HG03342 (cell line): ENCODE results near the gene GJD2.

ENCODE experiments used
- ATAC-seq: cut with Tn5 transposase; IDR thresholded peaks from one replicate; pipeline ENCODE4 v1.9.1; 2021; ENCODE audit warnings: mild to moderate bottlenecking, moderate library complexity; ENCODE audit not compliant: unreplicated experiment

GJD2 gene

DNA sequence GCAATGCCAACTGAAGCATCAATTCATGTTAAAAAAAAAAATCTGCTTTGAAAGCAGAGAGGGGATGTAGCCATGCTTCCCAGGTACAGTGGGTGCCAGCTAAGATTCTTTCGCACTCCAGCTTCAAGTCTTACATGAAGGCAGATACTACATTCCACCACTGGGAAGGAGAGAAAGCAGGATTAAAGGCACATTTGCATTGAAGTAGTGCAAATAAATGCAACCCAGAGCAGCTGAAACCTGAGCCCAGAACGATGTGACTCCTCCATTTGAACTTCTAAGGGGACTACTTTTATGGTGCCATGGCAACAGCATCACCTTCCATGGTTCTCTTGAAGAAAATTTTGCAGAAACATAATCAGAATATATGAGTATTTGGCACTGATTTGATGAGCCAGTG lies 19.1 kb upstream of the GJD2 start:
- ATAC-seq, result no peak

GRCh38 chr15:34773013-34773412 lies 18.2 kb upstream of the GJD2 start:
- ATAC-seq, result no peak

DNA sequence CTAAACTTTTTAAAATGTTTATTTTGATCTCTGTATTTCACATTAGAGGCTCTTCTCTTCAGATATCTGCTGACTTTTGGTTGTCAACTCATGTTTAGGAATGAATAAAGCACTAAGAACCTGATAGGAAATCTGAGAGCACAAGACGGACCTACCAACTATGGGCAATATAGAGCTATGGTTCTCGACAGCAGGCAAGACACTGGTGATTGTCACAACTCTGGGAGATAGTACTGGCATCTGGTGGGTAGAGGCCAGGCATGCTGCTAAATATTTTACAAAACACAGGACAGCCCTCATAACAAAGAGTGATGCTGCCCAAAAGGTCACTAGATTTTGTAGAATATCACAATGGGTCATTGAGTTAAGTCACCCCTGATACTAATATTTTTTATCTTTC lies 17.5 kb upstream of the GJD2 start:
- ATAC-seq, result no peak

DNA sequence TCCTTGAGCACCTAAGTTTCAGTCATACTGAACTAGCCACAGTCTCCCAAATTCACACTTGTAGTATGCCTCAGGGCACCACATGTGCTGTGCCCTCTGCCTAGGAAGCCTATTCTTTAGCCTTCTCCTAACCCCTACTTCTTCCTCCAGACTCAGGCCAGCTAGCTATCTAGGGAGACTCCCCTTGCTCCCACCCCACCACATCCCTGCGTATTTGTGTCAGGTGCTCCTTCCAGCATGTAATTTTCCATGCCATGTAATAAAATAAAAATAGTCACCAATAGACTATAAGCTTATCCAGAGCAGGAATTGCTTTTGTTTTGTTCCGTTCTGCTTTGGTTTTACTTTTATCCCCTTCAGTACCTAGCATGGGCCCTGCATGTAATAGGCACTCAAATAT lies 14.9 kb upstream of the GJD2 start:
- no peak for ATAC-seq

DNA sequence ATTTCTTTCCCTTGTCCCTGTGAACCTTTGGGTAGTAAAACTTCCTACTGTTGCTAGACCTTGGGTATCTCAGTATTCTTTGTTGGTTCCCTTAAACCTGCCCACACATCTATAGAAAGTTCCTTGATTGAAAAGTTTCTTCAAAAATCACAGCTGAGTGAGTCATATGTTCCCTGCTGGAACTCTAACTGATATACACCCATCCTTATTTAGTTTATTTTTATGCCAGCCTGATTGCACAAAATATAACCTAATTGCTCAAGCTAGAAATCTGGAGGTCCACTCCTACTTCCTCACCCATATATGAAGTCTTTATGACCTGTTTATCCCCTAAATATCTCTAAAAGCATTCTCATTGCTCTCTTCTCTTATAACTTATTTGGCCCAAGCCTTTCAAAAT lies 13.7 kb upstream of the GJD2 start:
- ATAC-seq, result no peak

- no peak for ATAC-seq
Measured at GRCh38 chr15:34765741-34766140, 10.9 kb upstream of the GJD2 start.

DNA sequence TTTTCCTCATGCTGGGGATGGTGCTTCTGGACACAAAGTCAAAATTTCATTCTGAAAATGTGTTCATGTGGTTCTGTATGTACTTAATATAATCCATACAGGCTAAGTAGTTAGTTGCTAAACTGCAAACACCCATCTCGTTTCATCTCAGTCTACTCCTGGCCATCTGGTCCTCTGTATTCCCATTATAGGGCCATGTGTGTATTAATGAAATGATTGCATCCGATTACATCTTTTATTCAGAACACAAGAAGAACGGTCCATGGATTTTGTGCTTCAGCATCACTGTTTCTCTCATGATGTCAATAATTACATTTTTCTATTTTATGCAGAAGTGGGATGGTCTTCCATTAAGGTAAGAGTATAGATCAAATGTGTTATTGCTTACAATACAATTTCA lies 6.1 kb upstream of the GJD2 start:
- ATAC-seq, result no peak

- ATAC-seq, result no peak
Measured at GRCh38 chr15:34759992-34760391, 5.2 kb upstream of the GJD2 start.

- ATAC-seq, result no peak
Measured at GRCh38 chr15:34759347-34759746, 4.5 kb upstream of the GJD2 start.

DNA sequence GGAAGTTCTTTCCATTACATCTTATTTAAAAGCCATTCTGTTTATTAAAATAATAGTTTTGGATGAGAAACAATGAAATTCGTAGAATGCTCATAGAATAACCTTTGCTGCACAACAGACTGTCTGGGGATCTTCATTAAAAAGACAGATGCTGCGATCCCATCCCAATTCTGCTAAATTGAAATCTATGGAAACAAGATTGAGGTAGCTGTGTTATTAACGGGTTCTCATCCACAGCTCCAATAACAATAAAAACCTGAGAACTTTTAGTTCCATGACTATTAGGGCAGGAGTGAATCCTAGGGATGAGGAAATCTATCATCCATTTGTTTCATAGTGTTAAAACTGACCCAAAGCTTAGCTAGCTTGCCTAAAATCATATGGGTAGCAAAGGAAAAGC lies 2.5 kb upstream of the GJD2 start:
- no peak for ATAC-seq

GRCh38 chr15:34755419-34755773 lies 598 bp upstream of the GJD2 start:
- no peak for ATAC-seq

DNA sequence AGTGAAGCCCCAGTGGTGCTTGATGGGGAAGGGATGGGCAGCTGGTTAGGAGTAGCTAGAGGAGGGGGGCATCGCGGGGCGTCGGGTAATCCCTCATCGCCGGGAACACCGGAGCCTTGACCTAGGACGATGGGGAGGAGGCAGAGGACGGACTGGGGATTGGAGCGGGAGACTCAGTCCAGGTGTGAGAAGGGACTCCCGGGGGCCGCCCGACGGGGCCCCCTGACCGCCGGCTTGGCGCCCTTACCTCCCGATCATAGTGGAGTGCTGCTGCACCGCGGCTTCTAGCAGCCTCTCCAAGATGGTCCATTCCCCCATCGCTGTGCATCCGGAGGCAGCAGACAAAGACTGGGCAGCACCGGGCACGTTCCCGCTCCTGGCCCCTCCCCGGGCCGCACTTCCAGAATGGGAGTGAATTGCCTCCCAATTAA lies 612 bp downstream of the GJD2 start:
- no peak for ATAC-seq

DNA sequence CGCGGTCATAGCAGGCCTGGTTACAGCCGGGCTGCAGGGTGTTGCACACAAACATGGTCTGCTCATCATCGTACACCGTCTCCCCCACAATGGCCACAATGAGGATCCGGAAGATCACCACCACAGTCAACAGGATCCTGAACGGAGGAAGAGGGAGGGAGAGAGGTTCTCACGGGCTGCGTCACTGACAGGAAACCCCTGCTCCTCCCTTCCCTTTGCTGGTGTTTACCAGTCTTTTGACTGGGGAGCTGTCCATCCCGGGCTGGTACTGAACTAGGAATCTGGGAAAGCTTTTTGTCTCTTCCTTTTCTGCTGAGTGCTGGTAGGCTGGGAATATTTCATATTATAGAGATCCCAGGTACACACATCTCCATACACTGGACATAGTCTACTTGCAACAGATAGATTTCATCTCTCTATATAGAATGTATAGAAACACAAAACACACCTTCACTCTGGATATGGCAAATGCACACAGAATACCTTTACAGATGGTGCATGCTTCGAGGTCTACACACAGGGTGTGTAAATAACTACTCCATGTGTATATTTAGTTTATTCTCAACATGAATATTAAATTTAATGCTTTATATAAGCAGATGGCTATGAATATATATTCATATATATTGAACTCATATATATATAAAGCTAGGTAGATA lies 1.4 kb downstream of the GJD2 start:
- ATAC-seq, result no peak

DNA sequence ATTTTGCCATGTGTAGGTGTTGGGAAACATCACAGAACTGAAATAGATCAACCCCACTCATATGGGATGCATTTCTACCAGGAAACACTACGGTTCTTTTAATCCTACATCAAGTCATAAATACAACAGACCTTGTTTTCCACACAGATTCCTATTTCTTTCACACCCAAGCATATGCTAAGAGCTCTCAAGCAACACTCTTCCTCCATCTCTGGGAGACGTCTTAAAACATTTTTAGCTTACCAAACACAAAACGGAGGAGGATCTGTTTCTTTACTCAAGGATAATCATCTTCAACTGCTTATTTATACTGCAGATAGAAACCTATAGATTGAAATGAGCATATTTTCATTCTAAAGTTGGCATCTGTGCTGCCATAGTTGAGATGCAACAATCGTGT lies 5.1 kb downstream of the GJD2 start:
- no peak for ATAC-seq

GRCh38 chr15:34739346-34739745 lies 15.5 kb downstream of the GJD2 start:
- ATAC-seq, result no peak

DNA sequence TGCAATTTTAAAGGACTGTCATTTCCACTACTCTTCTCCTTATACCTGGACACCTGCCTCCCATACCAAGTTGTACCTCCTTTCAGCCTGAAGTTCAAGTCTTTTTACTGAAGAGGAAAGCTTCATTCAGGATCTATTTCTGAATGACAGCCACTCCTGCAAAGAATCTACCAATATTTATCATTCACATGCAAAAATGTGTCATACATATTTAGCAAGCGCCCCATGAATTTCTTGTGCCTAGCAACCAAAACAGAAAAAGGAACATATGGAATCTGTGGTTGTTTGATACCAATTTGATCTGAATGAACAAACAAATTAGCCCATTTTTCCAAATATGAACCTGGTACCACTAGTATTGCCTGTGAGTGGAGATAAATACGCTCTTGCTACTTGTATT lies 16.8 kb downstream of the GJD2 start:
- no peak for ATAC-seq

- ATAC-seq, result no peak
Measured at GRCh38 chr15:34737477-34737876, 17.3 kb downstream of the GJD2 start.

DNA sequence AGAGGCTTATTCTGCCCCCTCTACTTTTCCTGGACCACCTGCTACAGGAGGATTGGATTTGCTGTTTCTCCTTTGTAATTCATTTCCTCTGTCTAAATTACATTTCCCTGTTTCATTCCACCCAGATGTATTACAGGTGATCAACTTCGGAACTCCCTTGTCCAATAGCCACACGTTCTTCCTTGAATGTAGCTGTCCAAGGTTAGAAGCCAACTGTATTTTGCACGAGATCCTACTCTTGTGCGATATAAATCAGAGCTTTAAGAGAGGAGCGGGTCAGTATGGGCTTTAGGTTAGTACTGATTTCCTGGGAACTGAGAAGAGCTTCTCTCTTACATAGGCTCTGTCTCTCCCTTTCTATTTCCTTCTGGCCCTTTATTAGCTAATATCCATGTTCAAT lies 20.5 kb downstream of the GJD2 start:
- no peak for ATAC-seq

DNA sequence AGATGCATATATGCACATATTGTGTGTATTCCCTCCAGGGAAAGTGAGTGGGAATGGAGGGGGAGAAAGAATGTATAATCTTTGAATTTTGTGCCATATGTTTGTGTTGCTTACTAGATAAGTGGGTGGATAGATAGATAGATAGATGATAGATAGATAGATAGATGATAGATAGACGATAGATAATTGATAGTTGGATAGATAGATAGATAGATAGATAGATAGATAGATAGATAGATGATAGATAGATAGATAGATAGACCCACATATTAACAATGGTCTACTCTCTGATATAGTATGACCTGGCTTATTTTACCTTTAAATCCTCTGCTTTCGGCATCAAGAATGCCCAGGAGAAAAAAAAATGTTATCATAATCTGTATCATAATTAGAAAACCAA lies 21.2 kb downstream of the GJD2 start:
- no peak for ATAC-seq

DNA sequence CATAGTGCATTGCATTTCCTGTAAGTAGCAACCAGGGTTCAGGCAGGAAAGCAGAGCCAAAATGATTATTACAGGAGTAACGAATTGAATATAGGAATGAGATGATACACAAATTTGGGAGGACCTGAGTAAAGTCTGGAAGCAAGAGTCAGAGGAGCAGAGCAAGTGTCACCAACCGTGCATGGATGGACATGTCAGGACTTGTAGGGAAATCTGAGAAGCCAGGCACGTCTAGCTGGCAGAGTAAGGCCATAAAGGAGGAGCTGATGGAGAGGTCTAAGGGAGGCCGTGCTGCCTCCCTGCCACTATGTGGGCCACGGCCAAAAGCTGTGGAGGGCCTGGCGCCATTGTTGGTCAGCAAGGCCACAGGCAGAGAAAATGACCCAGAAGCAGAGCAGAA lies 22.4 kb downstream of the GJD2 start:
- ATAC-seq, result no peak

DNA sequence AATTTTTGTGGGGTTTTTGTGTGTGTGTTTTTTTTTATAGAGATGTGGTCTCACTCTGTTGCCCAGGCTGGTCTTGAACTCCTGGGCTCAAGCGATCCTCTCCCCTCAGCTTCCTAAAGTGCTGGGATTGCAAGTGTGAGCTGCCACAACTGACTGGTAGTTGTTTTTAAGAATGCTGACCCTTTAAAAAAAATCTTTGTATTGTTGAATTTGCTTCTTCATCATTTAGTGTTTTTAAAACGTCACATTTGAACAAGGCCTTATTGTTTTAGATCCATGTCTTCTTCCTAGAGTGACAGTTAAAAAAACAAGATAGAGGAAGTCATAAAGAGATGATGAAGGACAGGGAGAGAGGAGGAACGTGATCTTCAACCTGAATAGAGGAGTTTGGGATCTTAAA lies 24.1 kb downstream of the GJD2 start:
- ATAC-seq, result no peak

GRCh38 chr15:34729886-34730285 lies 24.9 kb downstream of the GJD2 start:
- no peak for ATAC-seq

- ATAC-seq, result no peak
Measured at GRCh38 chr15:34729056-34729455, 25.7 kb downstream of the GJD2 start.
